ENCODE results near the gene GGT5. TPM values are rescaled to one million over a fixed set of nuclear protein-coding genes. Genes with fewer than 3 reads are reported as not detected.

Gene GGT5
- total and polyA plus RNA-seq, 4 donors, result 6.3 to 35.0 (median 20.2) TPM

DNA sequence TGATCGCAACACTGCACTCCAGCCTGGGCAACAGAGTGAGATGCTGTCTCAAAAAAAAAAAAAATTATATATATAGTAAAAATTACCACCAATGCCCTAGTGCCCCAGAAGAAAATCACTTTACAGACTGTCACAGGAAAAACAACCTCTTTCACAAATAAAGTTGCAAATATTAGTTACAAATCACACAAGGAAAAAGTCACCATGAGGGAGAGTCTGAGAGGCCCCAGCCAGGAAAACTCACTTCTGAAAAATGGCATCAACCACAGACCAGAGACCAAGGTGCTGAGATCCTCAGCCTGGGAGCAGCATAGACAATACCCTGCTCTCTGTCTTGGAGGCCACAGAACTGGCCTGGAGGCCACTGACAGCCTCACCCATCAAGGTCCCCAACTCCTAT is 20.4 kb downstream of the GGT5 start:
- Histone ChIP-seq H3K27ac (ENCODE audit: low read depth in 1 of 2, low read length in 2 of 2) (no peak overlapping the region), H3K9ac (ENCODE audit: low read depth in 1 of 2, low read length in 2 of 2) (no peak overlapping the region), H3K36me3 (ENCODE audit: control insufficient read depth in 4 of 4, insufficient read depth in 3 of 4, low read depth in 1 of 4, low read length in 3 of 4) (no peaks in the 10 kb centered on the region), H3K9me3 (ENCODE audit: control insufficient read depth in 4 of 4, low read length in 3 of 4) (peaks cover 0 to 4% (median 3%) of the 10 kb centered on the region in 4 donors), H3K27me3 (ENCODE audit: control insufficient read depth in 4 of 4, insufficient read depth in 4 of 4, low read length in 3 of 4) (no peaks in the 10 kb centered on the region), H3K4me3 (ENCODE audit: low read depth in 1 of 3, low read length in 3 of 3) (no peak overlapping the region), H3K4me1 (ENCODE audit: control insufficient read depth in 4 of 4, insufficient read depth in 4 of 4, low read length in 3 of 4) (no peaks in the 10 kb centered on the region)
- TF ChIP-seq, protein P1, sequence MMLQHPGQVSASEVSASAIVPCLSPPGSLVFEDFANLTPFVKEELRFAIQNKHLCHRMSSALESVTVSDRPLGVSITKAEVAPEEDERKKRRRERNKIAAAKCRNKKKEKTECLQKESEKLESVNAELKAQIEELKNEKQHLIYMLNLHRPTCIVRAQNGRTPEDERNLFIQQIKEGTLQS (IDR thresholded peaks at IDR 0.05), result no peak
- TF ChIP-seq HNF4A (conservative IDR thresholded peaks at IDR 0.05), result no peak
- TF ChIP-seq, protein P2, sequence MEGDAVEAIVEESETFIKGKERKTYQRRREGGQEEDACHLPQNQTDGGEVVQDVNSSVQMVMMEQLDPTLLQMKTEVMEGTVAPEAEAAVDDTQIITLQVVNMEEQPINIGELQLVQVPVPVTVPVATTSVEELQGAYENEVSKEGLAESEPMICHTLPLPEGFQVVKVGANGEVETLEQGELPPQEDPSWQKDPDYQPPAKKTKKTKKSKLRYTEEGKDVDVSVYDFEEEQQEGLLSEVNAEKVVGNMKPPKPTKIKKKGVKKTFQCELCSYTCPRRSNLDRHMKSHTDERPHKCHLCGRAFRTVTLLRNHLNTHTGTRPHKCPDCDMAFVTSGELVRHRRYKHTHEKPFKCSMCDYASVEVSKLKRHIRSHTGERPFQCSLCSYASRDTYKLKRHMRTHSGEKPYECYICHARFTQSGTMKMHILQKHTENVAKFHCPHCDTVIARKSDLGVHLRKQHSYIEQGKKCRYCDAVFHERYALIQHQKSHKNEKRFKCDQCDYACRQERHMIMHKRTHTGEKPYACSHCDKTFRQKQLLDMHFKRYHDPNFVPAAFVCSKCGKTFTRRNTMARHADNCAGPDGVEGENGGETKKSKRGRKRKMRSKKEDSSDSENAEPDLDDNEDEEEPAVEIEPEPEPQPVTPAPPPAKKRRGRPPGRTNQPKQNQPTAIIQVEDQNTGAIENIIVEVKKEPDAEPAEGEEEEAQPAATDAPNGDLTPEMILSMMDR (IDR thresholded peaks at IDR 0.05; ENCODE audit: low read depth, low read length, missing input control), result no peak
- no peak for TF ChIP-seq RXRA (IDR thresholded peaks at IDR 0.05)
- TF ChIP-seq EGR1 (IDR thresholded peaks at IDR 0.05; ENCODE audit: low read depth in 2 of 2), result no peak
- TF ChIP-seq YY1 (IDR thresholded peaks at IDR 0.05), result no peak
- TF ChIP-seq RAD21 (IDR thresholded peaks at IDR 0.05), result no peak
- no peak for TF ChIP-seq FOXA2 (IDR thresholded peaks at IDR 0.05)
- TF ChIP-seq JUND (IDR thresholded peaks at IDR 0.05), result no peak
- TF ChIP-seq, protein P3, sequence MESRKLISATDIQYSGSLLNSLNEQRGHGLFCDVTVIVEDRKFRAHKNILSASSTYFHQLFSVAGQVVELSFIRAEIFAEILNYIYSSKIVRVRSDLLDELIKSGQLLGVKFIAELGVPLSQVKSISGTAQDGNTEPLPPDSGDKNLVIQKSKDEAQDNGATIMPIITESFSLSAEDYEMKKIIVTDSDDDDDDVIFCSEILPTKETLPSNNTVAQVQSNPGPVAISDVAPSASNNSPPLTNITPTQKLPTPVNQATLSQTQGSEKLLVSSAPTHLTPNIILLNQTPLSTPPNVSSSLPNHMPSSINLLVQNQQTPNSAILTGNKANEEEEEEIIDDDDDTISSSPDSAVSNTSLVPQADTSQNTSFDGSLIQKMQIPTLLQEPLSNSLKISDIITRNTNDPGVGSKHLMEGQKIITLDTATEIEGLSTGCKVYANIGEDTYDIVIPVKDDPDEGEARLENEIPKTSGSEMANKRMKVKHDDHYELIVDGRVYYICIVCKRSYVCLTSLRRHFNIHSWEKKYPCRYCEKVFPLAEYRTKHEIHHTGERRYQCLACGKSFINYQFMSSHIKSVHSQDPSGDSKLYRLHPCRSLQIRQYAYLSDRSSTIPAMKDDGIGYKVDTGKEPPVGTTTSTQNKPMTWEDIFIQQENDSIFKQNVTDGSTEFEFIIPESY (IDR thresholded peaks at IDR 0.05), result no peak
- no peak for DNase-seq (ENCODE audit: low spot score)
- 98% methylated on average over 1 of the region's 1 CpG for WGBS

DNA sequence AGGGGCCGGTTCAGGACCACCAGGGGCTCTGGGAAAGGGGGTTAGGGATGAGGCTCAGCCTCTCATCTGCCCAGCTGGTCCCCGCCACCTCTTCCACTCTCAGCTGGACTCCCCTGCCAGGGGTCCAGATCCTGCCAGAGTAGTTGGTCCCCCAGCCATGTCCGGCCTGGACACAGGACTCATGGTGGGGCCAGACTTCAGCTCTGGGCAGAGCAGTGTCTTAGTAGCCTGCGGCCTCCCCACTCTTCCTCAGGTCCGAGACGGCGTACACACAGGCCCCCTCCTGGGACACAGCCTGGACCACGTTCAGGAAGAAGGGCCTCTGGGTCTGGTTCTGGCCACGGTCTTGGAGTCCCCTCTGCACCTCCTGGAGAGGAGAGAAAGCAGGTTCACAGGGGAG is 25.1 kb downstream of the GGT5 start:
- no peak for DNase-seq (ENCODE audit: low spot score)
- H3K9ac ChIP-seq (ENCODE audit: low read depth in 1 of 2, low read length in 2 of 2), result no peak overlapping the region
- H3K27me3 ChIP-seq (ENCODE audit: control insufficient read depth in 4 of 4, insufficient read depth in 4 of 4, low read length in 3 of 4), result no peaks in the 10 kb centered on the region
- H3K4me1 ChIP-seq (ENCODE audit: control insufficient read depth in 4 of 4, insufficient read depth in 4 of 4, low read length in 3 of 4), result no peaks in the 10 kb centered on the region
- TF ChIP-seq, protein P4, sequence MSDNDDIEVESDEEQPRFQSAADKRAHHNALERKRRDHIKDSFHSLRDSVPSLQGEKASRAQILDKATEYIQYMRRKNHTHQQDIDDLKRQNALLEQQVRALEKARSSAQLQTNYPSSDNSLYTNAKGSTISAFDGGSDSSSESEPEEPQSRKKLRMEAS (IDR thresholded peaks at IDR 0.05), result no peak
- TF ChIP-seq YY1 (IDR thresholded peaks at IDR 0.05) (no peak), NR2F2 (IDR thresholded peaks at IDR 0.05) (no peak), HNF4G (IDR thresholded peaks at IDR 0.05) (no peak)
- TF ChIP-seq, protein P3 (IDR thresholded peaks at IDR 0.05), result no peak
- no peak overlapping the region for H3K27ac ChIP-seq (ENCODE audit: low read depth in 1 of 2, low read length in 2 of 2)
- H3K9me3 ChIP-seq (ENCODE audit: control insufficient read depth in 4 of 4, low read length in 3 of 4), result peaks cover 0 to 3% (median 3%) of the 10 kb centered on the region in 4 donors
- WGBS, result 95% methylated on average over 9 of the region's 9 CpGs
- no peak overlapping the region for H3K4me3 ChIP-seq (ENCODE audit: low read depth in 1 of 3, low read length in 3 of 3)
- H3K36me3 ChIP-seq (ENCODE audit: control insufficient read depth in 4 of 4, insufficient read depth in 3 of 4, low read depth in 1 of 4, low read length in 3 of 4), result no peaks in the 10 kb centered on the region

All from liver (tissue), 9 donors.